Stimulated activated CD4-positive, alpha-beta T cell treated with anti-CD3 and anti-CD28 coated beads, TNF-alpha, amount 100 ng/mL, for 24 hours (primary cell): ENCODE data around the gene SETBP1.

Experiments
- DNase-seq, 3 experiments: peaks; one replicate each; pipeline ENCODE4 v3.0.0-alpha.2; 2020; ENCODE audit warnings: low read depth in 3 of 3

Gene SETBP1

DNA sequence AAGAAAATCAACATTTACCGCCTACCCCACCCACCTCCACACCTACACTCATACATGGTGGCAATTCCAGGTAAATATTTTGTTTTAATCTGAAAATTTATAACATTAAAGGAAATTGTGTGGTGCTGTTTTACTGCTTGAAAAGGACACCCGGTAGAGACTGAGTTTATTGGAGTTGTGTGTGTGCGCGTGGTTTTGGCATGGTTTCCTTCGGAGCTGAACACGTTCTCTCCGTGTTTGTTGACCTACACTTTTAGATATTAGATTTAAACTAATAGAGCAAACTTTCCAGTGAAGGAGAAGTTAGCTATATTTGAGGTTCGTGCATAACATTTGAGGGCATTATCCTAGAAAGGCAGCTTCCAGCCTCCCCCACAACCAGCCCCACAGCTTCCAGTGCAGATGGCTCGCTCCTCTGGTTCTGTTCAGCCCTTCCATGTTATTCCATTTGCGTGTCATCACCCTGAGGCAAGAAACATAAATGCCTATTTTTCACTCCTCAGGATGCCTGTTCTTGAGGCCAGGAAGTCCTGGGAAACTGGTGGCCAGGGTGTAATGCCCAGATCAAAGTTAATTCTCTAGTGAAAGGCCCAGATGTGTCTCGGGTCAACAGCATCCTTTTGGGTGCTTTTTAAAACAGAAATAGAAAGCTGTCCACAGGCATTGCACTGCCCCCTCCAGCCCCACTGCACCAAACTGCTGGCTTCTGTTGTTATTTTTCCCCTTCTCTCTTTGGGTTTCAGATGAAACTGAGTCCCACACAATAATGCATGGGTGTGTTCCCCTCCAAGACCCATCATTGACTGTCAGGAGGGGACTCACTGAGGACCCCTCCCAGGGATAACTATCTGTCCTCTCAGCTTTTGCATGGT is 190.2 kb downstream of the SETBP1 start:
- no peak for DNase-seq

- DNase-seq: no peak
These were observed 191.1 kb downstream of the SETBP1 start for GRCh38 chr18:44871771-44872170.

DNA sequence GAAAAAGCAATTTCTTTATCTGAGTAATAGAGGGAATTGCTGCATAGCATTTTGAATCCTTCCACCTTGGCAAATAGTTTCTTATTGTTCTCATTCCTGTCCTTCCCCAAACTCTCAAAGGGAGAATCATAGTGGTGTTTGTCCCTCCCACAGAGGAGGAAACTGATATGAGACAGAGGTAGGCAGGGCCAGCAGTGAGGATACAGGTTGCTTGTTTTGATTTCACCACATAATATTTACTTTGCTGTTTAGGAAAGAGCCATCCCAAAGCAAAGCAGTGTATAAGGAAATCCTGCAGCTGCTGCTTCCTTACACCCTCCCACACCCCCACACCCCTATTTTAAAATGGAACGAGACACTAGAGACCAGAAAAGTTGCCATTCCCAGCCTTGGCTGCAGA is 195.3 kb downstream of the SETBP1 start:
- DNase-seq: no peak

GRCh38 chr18:44876755-44877154 is 196.1 kb downstream of the SETBP1 start:
- no peak for DNase-seq

- no peak for DNase-seq
These were observed 197.6 kb downstream of the SETBP1 start for GRCh38 chr18:44878335-44878734.

DNA sequence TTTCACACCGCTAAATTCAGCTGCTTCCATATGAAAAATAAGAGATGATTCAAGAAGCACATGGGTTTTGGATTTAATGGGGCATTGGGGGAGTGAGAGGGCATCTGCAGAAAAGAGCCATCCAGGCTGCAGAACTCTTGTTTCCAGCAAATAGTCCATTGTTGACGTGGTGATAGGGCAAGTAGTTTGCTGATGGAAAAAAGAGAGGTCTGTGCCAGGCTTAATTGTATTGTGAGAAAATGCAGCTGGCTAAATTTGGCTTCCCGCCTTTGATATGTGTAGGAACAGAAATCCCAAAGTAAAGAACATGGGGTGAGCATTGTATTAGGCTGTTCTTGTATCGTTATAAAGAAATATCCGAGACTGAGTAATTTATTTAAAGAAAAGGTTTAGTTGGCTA is 199.5 kb downstream of the SETBP1 start:
- DNase-seq: no peak

- no peak for DNase-seq
These were observed 200.9 kb downstream of the SETBP1 start for GRCh38 chr18:44881461-44882162.

DNA sequence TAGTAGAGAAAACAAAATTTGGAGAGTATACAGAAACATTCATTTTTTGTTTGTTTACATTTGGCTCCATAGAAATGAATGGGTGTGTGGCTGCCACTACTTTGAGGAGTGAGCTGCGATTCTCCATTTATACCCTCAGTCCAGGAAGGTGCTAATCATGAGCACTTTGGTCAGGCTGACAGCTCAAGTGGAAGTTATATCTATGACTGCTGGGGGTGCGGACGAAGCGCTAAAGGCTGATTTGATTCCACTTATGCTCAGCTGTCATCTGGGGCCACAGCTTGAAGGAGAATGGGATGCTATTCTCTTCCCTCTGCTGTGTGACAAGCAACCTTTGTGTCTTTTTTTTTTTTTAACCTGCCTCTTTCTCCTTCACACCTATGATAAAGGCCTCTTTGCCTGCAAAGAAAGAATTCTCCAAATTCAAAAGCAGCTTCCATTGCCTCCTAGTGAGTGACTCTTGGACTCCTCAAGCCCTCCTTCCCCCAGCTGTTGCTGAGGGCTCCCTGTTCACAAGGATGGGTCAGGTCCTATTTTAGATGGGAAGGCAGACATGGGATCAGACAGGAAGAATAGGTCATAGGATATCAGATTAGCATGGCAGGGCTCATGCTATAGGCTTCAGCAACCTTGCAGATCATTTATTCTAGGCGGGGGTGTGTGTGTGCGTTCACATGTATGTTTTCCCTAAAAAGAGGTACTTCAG is 201.6 kb downstream of the SETBP1 start:
- no peak for DNase-seq

- DNase-seq: no peak
These were observed 203.0 kb downstream of the SETBP1 start for GRCh38 chr18:44883671-44884070.

- no peak for DNase-seq
These were observed 203.7 kb downstream of the SETBP1 start for GRCh38 chr18:44884431-44884830.

DNA sequence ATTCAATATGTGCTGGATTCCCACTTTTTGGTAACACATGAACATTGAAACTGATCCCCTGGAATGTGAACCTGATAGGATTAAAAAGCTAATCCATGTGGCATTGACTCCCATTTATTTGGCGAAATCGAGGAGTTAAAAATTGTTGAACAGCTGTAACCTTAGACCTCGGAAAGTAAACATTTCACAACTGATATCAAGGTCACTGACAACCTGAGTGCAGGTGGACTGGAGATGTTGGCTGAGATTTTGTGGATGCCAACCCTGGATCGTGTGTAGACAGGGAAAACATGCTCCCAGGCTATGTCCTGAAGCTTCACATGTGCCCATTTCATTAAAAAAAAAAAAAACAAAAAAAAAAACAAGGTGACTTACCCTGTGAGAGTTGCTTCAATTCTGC is 204.8 kb downstream of the SETBP1 start:
- no peak for DNase-seq

DNA sequence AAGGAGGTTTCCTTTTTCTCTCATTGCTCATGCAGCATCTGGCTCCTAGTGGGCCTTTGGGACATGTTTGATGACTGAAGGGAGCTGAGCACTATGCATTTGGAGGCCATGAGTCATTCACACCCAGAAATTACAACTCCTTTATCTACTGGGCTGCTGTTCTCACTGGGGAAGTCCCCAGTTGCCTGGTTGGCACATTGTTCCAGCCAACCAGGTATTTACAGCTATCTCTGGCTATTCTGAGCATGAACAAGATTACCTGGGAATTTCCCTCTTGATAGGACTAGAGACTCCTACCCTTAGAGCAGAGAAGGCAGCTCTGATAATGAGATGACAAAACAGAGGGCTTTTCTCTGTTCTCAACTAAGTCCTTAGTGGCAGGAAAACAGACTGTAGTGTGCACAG is 206.5 kb downstream of the SETBP1 start:
- DNase-seq: peak; percentile 19 to 47 (median 37)

GRCh38 chr18:44889111-44889510 is 208.4 kb downstream of the SETBP1 start:
- DNase-seq: no peak

- no peak for DNase-seq
These were observed 212.5 kb downstream of the SETBP1 start for GRCh38 chr18:44893045-44893706.

DNA sequence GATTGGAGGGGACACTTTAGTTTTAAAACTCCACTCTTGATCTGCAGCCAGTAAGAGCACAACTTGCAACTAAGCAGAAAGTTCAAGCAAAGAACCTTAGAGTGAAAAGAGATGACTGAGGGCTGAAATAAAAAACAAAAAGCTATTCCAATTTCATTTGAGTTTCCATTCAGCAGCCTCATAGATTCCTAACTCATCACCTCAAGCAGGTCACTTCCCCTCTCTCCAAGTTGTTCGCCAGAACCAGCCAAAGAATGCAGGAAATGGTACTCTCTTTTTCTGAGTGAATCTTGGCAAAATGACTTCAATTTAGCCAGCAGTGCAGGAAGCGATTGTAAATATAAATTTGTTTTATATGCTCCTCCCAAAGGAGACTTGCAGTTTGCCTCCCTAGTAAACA is 213.3 kb downstream of the SETBP1 start:
- no peak for DNase-seq

GRCh38 chr18:44895176-44895798 is 214.6 kb downstream of the SETBP1 start:
- DNase-seq: peak in 1 of 3 experiments; percentile 28

GRCh38 chr18:44896846-44897245 is 216.2 kb downstream of the SETBP1 start:
- DNase-seq: no peak

DNA sequence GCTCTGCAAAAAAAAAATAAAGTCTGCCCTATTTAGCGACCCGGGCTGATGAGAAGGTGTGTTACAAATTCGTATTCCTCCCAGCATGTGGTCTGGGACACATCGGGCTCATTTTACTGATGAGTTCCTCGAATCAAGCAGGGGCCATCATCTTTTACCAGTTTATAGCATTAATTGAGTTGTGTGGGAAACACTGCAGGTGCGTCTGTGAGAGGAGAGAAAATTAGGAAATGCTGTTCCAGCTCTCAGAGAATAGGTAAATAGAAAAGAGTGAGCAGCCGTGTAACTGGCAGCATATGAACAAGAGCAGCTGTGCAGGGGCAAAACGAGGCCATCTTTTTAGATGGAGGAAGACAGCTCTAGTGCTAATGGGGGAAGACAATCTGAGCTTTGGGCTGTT is 216.7 kb downstream of the SETBP1 start:
- DNase-seq: no peak

DNA sequence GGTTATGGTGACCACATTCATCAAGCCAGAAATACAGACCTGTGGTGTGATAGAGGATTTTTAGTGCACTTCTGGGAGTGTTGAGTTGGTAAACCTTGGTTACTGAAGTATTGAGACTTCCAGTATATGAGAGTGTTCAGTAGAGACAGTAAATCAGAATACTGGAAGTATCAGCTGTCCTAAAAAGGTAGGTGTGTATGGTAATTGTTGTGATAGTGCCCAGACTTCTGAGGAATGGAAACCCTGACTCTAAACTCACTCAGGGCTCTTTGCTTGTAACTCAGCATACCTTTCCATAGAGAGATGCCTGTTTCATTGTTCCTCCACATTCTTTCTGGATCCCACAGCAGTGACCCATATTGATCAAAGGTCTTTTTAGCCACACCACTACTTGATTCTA is 217.1 kb downstream of the SETBP1 start:
- no peak for DNase-seq

DNA sequence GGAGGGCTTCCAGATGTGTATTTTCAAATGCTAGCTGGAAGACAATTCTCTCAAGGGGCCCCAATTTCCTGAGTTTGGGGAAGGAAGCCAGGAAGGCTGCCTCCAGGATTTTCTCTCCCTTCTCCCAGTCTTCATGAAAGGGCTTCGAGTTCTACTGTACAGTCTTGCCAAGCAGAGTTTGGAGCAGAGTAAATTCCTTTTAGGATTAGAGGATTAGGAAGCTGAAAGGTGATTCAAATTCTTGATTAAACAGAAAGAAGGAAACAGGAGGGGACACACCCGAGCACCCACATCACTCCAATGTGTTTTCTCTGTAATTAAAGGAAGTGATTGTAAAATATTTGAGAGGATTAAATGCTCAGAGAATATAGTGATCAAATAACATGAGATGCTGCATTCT is 217.8 kb downstream of the SETBP1 start:
- no peak for DNase-seq

GRCh38 chr18:44899832-44900231 is 219.1 kb downstream of the SETBP1 start:
- DNase-seq: no peak

- no peak for DNase-seq
These were observed 219.9 kb downstream of the SETBP1 start for GRCh38 chr18:44900627-44901026.
